ENCODE results near the gene PABPN1.

The PABPN1 gene

GRCh38 chr14:23359167-23359626, 37.9 kb downstream of the PABPN1 start:
- DNase-seq = no peak

DNA sequence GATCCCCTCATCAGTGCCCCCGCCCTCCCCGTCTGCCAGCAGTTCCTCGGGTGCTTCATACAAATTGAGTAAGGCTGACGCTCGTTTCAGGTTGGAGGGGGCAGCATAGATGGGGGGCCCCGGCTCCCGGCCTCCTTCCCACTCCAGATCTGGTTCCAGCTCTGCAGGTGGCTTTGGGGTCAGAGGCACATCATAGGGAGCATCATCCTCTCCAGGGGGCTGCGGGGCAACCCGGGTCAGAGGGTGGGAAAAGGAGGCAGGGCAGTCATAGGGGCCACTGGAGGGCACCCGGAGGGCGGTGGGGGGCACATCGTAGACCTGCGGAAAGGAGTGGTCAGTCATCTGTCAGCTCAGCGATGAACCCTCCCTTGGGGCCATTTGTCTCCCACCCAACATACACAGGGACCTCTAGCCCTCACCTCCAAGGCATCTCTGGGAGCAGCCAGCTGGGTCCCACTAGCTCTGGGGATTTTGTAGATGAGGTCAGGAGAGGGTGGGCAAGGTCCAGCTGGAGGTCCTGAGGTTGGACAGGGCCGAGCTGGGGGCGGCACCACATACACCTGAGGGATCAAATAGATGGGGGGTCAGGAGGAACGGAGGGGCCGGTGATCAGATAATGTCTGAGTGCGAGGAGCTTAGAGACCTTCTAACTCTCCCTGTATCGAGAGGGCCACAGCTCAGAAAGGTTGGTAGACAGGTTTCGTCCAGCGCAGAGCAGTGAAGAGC, 38.6 kb downstream of the PABPN1 start:
- no peak for DNase-seq

DNA sequence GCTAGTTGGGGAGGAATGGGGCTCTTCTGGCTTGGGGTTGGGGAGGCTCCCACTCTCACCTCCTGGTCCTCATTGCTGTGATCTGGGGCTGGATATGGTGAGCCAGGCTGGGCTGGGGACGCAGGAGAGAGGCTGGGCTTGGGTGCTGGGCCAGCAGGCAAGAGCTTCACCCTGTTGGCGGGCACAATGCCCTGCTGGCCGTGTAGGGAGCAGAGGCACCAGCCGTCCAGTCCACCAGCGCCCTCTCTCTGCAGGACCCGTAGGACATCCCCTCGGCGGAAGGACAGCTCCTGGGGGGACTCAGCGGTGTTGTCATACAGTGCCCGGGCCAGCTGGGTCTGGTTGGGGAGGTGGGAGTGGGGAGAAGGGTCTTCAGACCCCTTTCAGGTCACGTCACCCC, 39.2 kb downstream of the PABPN1 start:
- no peak for DNase-seq

DNA sequence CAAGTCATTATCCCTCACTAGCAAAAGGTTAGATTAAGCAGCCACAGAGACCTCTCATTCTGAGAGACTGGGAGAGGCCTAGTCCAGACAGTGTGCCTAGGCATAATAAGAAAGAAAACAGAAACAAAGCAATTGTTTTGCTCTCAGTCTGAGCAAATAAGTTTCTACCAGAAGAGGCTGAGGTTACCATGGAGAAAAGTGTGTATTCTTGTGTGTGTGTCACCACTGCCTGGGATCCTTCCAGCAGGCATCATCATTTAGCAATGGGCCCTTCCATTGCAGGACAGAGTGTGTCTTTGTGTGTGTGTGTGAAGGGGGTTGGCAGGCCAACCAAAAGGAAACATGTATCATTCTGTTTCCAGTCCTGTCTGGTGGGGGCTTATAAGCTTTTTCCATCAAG, 40.1 kb downstream of the PABPN1 start:
- DNase-seq = no peak

- no peak for DNase-seq
Observed at GRCh38 chr14:23361763-23362162, 40.5 kb downstream of the PABPN1 start.

DNA sequence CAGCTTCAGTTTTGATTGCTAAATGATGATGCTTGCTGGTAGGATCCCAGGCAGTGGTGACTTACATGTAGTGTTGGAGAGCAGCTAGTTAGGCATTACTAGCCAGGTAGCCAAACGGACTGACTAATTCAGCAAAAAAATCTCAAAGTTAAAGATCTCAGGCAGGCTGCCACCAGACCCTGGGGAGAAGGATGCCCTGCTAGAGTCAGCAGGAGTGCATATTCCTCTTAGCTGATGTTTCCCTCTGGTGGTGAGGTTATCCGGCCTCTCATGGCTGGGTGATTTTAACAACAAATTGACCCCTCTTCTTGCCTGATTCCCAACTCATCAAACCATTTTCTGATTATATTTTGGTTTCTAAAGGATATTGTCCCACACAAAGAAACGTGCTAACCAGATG, 40.9 kb downstream of the PABPN1 start:
- no peak for DNase-seq

GRCh38 chr14:23364164-23365035, 43.1 kb downstream of the PABPN1 start:
- no peak for DNase-seq

DNA sequence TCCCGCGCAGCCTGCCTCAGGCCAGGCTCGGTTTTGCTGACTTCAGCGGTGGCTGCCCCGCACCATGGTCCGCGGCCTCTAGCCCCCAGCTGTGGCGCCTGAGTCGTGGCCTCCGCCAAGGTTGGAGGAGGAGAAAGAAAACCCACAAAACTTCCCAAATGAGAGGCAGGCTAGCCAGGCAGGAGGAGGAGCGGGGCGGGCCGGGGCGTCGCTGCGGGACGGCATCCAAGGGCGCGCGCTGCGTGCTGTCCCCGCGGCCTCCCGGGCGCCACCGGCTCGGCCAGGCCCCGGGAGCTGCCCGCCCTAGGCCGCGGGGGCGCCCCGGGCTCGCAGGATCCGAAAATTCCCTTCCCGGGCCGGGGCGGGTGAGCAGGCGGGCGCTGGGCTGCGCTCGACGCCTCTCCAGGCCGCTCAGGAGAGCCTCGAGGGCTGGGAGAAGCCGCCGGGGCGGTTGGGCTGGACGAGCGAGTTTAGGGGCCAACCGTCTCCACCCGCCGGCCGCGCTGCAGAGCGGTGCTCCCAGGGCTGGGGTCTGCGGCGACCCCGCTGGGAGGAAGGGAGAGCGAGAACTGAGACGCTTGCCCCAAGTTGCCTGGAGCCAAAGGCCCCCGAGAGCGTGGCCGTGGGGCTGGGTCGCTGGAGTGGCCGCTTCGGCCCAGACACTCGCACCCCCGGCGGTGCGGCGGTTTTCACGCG, 43.9 kb downstream of the PABPN1 start, which contains the start of gene EFS:
Gene EFS (minus strand): TSS at position 137 of the 696 bp plus-strand sequence. CDS start 147 bp downstream, outside the sequence.
- no peak for DNase-seq

DNA sequence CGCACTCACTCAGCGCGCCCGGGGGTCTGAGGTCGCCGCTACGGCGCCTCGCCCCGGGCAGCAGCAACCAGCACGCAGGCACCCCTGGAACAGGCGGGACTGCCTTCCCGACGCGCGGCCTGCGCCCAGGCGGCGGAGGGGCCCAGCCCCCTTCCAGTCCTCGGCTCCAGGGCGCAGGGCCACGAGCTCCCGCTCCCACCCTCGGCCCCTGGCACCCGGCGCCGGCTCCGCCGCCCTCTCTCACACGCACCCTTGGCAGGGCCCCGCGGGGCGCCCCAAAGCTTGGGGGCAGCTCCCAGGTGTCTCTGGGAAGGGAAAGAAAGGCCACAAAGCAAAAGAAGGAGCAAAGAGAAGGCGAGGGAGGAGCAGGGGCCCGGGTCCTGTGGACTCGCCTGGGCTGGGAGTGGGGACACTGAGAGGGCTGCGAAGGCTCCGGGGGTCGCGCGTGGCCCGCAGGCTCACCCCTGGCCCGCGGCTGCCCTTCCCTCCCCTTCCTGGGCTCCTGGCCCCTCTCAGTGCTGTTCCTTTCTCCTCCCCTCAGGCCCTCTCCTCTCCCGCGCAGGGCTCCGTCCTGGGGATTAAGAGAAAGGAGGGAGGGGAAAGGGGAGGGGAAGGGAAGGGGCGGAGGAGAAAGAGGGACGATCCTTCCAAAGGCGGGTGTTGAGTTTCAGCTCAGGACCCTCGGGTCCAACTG, 44.6 kb downstream of the PABPN1 start:
- peak; percentile 23 for DNase-seq

- DNase-seq = peak; percentile 26
Observed at GRCh38 chr14:23366426-23366921, 45.2 kb downstream of the PABPN1 start.

DNA sequence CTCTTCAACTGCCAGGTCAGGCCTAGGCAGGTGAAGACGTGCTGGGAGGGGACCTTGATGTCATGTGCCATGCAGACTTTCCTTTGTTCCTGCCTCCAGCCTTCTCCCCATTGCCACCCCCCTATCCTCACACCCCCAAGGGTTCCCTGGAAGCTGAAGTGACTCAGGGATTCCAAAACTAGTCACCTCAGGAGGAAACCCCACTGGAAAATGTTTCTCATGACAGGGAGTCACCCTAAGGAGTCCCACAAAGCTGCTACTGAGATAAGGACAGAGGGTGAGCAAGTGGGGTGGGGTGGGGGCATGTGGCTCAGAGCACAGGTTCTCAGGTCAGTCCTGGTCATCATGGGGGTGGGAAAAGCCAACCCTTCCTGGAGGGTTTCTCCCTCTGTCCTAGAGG, 49.0 kb downstream of the PABPN1 start:
- DNase-seq = no peak

DNA sequence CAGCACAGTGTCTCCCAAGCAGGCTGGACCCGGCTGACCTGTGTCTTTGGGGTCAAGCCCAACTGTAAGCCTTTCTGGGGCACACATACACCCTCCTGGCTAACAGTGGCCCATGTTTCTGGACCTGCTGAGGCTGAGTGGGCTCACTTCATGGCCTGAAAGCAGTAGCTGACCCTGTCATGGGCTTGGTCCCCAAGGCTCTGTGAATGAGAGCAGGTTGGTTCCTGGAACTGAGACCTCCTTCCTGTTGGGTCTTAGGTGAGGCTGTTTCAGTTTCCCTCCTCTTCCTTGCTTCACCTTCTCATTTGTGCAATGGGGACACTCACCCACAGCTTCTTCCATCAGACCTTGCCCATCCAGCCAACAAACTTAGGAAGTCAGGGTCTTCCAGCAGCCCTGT, 50.6 kb downstream of the PABPN1 start:
- DNase-seq = no peak

GRCh38 chr14:23372509-23372908, 51.3 kb downstream of the PABPN1 start, which contains the start of gene IL25:
Gene IL25, plus strand, starts transcription at chr14:23372809.
- no peak for DNase-seq

- DNase-seq = no peak
Observed at GRCh38 chr14:23373041-23373440, 51.8 kb downstream of the PABPN1 start.
